Body of pancreas (tissue), 4 donors: ENCODE results near the gene SLC17A5. TPM values are rescaled to one million over a fixed set of nuclear protein-coding genes. Genes with fewer than 3 reads are reported as not detected.
A peak's percentile ranks its signal among the peaks of the same experiment; 100 is the strongest.

ENCODE experiments used
- ATAC-seq: fragments of 150-250 bp; one replicate; pipeline ENCODE4 v1.9.1; 2016
- DNase-seq, 4 donors: peaks; one replicate each; pipeline ENCODE4 v3.0.0-alpha.2; 2019
- H3K27ac ChIP-seq, 4 donors: fragments of 200-600 bp; sonication (generic); 1 replicate in 3 of 4; 2 replicates in 1 of 4; pipeline versions ENCODE4 v1.5.1 to v1.6.1; 2016 to 2019; ENCODE audit warnings: mild to moderate bottlenecking in 1 of 4, mixed read lengths in 1 of 4, moderate library complexity in 1 of 4
- H3K27me3 ChIP-seq, 2 donors: fragments of 200-600 bp; sonication (generic); one replicate each; pipeline ENCODE4 v1.6.0; 2016; ENCODE audit warnings: mild to moderate bottlenecking in 1 of 2
- H3K36me3 ChIP-seq, 2 donors: fragments of 200-600 bp; sonication (generic); replicated peaks in 1 of 2; 2 replicates each; pipeline ENCODE4 v1.5.1; 2016; ENCODE audit warnings: low read depth in 2 of 2; ENCODE audit not compliant: insufficient read depth in 1 of 2
- H3K4me1 ChIP-seq: fragments of 200-600 bp; sonication (generic); one replicate; pipeline ENCODE4 v1.6.0; 2016
- H3K4me3 ChIP-seq, 2 donors: fragments of 200-600 bp; sonication (generic); 1 replicate in 1 of 2; 2 replicates in 1 of 2; pipeline ENCODE4 v1.5.1; 2016 to 2019
- H3K9me3 ChIP-seq, 3 donors: fragments of 200-600 bp; sonication (generic); 1 replicate in 2 of 3; 2 replicates in 1 of 3; pipeline ENCODE4 v1.5.1; 2016
- CTCF ChIP-seq, 7 experiments: fragments of 450-650 bp in 4 of 7; fragments of 200-600 bp in 3 of 7; sonication (generic) in 3 of 7; IDR thresholded peaks; one replicate each; pipeline ENCODE4 v1.5.1; 2016 to 2019; ENCODE audit warnings: antibody characterized with exemption in 7 of 7
- POLR2A ChIP-seq, 3 donors: fragments of 450-650 bp; IDR thresholded peaks; one replicate each; pipeline ENCODE4 v1.6.1; 2016; ENCODE audit warnings: antibody characterized with exemption in 3 of 3, mild to moderate bottlenecking in 2 of 3
- WGBS, 2 donors: methylation state at CpG; one replicate each; pipeline ENCODE4 v1.1.5; 2017; 5-methylcytosine and 5-hydroxymethylcytosine counted together
- intact Hi-C: fragments of 100-400 bp; cut with DNase I; formaldehyde crosslinking; loops from one replicate; pipeline ENCODE4 v1.15.1; 2023
- total RNA-seq, 2 donors: library from RNA; depleted of rRNA; stranded (reverse); fragments of >200 nt; gene quantifications; one replicate each; pipeline ENCODE4 v1.1.0, GENCODE V29; 2016

Gene SLC17A5
- total RNA-seq, 2 donors from 2014 or later = 4.9 to 11.2 TPM

GRCh38 chr6:73696966-73697655, 43.3 kb upstream of the SLC17A5 start:
- DNase-seq (no peak), ATAC-seq (no peak)
- Histone ChIP-seq H3K4me3 (no peak overlapping the region), H3K4me1 (peaks cover 9% of the 10 kb centered on the region), H3K9me3 (no peaks in the 10 kb centered on the region), H3K27ac (no peak overlapping the region), H3K27me3 (no peaks in the 10 kb centered on the region), H3K36me3 (no peaks in the 10 kb centered on the region)
- WGBS, 2 donors = 75 to 80% methylated on average over 10 of the region's 10 CpGs
- no peak for TF ChIP-seq POLR2A (IDR thresholded peaks at IDR 0.05)
- no peak for TF ChIP-seq CTCF (IDR thresholded peaks at IDR 0.05)
- intact Hi-C loops = no loop called here

GRCh38 chr6:73695619-73696421, 42.0 kb upstream of the SLC17A5 start, which contains the start of gene CD109:
TSS of gene CD109 (plus strand) at chr6:73696203. CDS start at chr6:73696216, 13 bp downstream.
- Histone ChIP-seq H3K4me3 (no peak within 1 kb of the TSS), H3K4me1 (peaks cover 9% of the 10 kb centered on the region), H3K27me3 (no peaks in the 10 kb centered on the region), H3K36me3 (no peaks in the 10 kb centered on the region), H3K27ac (peak within 1 kb of the TSS in 1 of 4 donors; percentile 24), H3K9me3 (no peaks in the 10 kb centered on the region)
- 7 to 14% methylated on average over 32 to 61 of the region's 61 CpGs for WGBS, 2 donors
- intact Hi-C loops = no loop called here
- TF ChIP-seq POLR2A (IDR thresholded peaks at IDR 0.05) (peak in 1 of 3 donors; percentile 20), CTCF (IDR thresholded peaks at IDR 0.05) (no peak)
- peak in 2 of 4 donors; percentile 12 to 14 for DNase-seq
- ATAC-seq = peak; percentile 63

DNA sequence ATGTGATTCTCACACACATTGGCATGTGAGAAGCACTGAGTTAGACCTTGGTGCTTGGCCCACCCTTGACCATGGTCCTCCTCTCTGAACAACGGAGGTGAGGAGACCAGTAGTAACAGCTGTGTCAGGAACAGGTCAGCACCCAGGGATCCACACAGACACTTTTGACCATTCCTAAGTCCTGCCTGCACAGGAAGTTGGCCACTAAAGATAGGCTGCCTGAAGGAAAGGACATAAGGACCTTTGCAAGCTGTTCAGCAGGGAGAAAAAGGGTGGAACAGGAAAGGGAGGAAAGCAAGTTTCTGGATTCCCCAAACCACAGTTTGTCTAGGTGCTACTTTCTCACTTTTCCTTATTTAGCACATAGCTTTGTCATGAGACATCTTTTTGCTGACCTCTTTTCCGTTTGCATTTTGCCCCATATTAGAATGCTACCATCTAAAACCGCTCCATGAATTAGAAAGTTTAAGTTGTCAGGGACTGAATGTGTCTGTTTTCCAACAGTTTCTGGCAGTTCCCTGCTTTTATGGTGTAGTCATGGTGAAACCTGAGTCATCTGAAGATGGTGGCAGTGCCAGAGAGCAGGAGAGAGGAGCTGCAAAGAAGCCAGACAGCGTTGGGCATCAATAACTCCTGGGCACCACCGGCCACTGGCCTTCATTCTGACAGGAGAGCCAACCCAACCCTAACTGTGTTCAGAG, 41.1 kb upstream of the SLC17A5 start:
- TF ChIP-seq CTCF (IDR thresholded peaks at IDR 0.05) (no peak), POLR2A (IDR thresholded peaks at IDR 0.05) (no peak)
- DNase-seq (no peak), ATAC-seq (no peak)
- no peak overlapping the region for H3K27ac ChIP-seq
- H3K36me3 ChIP-seq = no peaks in the 10 kb centered on the region
- H3K4me1 ChIP-seq = peaks cover 9% of the 10 kb centered on the region
- H3K27me3 ChIP-seq = no peaks in the 10 kb centered on the region
- no peaks in the 10 kb centered on the region for H3K9me3 ChIP-seq
- H3K4me3 ChIP-seq = no peak overlapping the region
- WGBS, 2 donors = 55 to 74% methylated on average over 5 of the region's 5 CpGs
- intact Hi-C loops = no loop called here

GRCh38 chr6:73691512-73691911, 37.7 kb upstream of the SLC17A5 start:
- H3K36me3 ChIP-seq = no peaks in the 10 kb centered on the region
- intact Hi-C loops = no loop called here
- H3K9me3 ChIP-seq = no peaks in the 10 kb centered on the region
- ATAC-seq (no peak), DNase-seq (no peak)
- no peak for TF ChIP-seq CTCF (IDR thresholded peaks at IDR 0.05)
- TF ChIP-seq POLR2A (IDR thresholded peaks at IDR 0.05) = no peak
- H3K4me1 ChIP-seq = peaks cover 9% of the 10 kb centered on the region
- H3K27ac ChIP-seq = no peak overlapping the region
- H3K27me3 ChIP-seq = no peaks in the 10 kb centered on the region
- H3K4me3 ChIP-seq = no peak overlapping the region
